DMS 273 treated with DMSO at 0.1 percent for 48 hours (cell line): ENCODE data around the gene RIT2.

ENCODE experiments used
- DNase-seq: peaks from one replicate; lab custom pipeline; 2025; lab: John Stamatoyannopoulos, UW

Gene RIT2

GRCh38 chr18:43012951-43013350, 102.5 kb downstream of the RIT2 start:
- DNase-seq, result no peak

GRCh38 chr18:43010611-43011010, 104.9 kb downstream of the RIT2 start:
- no peak for DNase-seq

- DNase-seq, result no peak
Measured at GRCh38 chr18:43009674-43010073, 105.8 kb downstream of the RIT2 start.

GRCh38 chr18:43007365-43007764, 108.1 kb downstream of the RIT2 start:
- no peak for DNase-seq

- DNase-seq, result no peak
Measured at GRCh38 chr18:43004421-43004820, 111.1 kb downstream of the RIT2 start.

GRCh38 chr18:43001821-43002220, 113.7 kb downstream of the RIT2 start:
- DNase-seq, result no peak

- no peak for DNase-seq
Measured at GRCh38 chr18:42996824-42997223, 118.7 kb downstream of the RIT2 start.

GRCh38 chr18:42980426-42980825, 135.1 kb downstream of the RIT2 start:
- DNase-seq, result no peak

- no peak for DNase-seq
Measured at GRCh38 chr18:42977982-42978637, 137.4 kb downstream of the RIT2 start.

- DNase-seq, result no peak
Measured at GRCh38 chr18:42976869-42977590, 138.5 kb downstream of the RIT2 start.

GRCh38 chr18:42969366-42969765, 146.1 kb downstream of the RIT2 start:
- no peak for DNase-seq

GRCh38 chr18:42961298-42961697, 154.2 kb downstream of the RIT2 start:
- no peak for DNase-seq

GRCh38 chr18:42959528-42959927, 156.0 kb downstream of the RIT2 start:
- no peak for DNase-seq

GRCh38 chr18:42958353-42958752, 157.1 kb downstream of the RIT2 start:
- DNase-seq, result no peak

- DNase-seq, result no peak
Measured at GRCh38 chr18:42956287-42956686, 159.2 kb downstream of the RIT2 start.

GRCh38 chr18:42954887-42955286, 160.6 kb downstream of the RIT2 start:
- DNase-seq, result no peak

- DNase-seq, result no peak
Measured at GRCh38 chr18:42953306-42953705, 162.2 kb downstream of the RIT2 start.

GRCh38 chr18:42950732-42951131, 164.8 kb downstream of the RIT2 start:
- DNase-seq, result no peak

GRCh38 chr18:42948831-42949230, 166.7 kb downstream of the RIT2 start:
- no peak for DNase-seq

GRCh38 chr18:42941860-42942259, 173.6 kb downstream of the RIT2 start:
- no peak for DNase-seq

GRCh38 chr18:42941021-42941420, 174.5 kb downstream of the RIT2 start:
- no peak for DNase-seq

GRCh38 chr18:42937436-42937835, 178.0 kb downstream of the RIT2 start:
- no peak for DNase-seq

- no peak for DNase-seq
Measured at GRCh38 chr18:42936289-42936688, 179.2 kb downstream of the RIT2 start.

- DNase-seq, result no peak
Measured at GRCh38 chr18:42931491-42931890, 184.0 kb downstream of the RIT2 start.
